Measurements from ENCODE around the gene ATXN1. TPM values are rescaled to one million over a fixed set of nuclear protein-coding genes. Genes with fewer than 3 reads are reported as not detected.
"Not testable (repeated sequence)": the region's sequence is repeated elsewhere in the genome, so short reads cannot be mapped to it uniquely, and the experiment has no call there.

The ATXN1 gene
- total RNA-seq, 2 donors from 2014 or later: 21.6 to 25.4 TPM

GRCh38 chr6:16705081-16705993, 55.9 kb downstream of the ATXN1 start:
- Mint-ChIP-seq H3K9me3 (no peaks in the 10 kb centered on the region), H3K36me3 (peaks cover 6 to 11% of the 10 kb centered on the region in 2 donors), H3K27ac (peak overlapping the region; percentile 26 to 66)
- DNase-seq (ENCODE audit: low spot score in 2 of 2) (no peak), ATAC-seq (no peak)

DNA sequence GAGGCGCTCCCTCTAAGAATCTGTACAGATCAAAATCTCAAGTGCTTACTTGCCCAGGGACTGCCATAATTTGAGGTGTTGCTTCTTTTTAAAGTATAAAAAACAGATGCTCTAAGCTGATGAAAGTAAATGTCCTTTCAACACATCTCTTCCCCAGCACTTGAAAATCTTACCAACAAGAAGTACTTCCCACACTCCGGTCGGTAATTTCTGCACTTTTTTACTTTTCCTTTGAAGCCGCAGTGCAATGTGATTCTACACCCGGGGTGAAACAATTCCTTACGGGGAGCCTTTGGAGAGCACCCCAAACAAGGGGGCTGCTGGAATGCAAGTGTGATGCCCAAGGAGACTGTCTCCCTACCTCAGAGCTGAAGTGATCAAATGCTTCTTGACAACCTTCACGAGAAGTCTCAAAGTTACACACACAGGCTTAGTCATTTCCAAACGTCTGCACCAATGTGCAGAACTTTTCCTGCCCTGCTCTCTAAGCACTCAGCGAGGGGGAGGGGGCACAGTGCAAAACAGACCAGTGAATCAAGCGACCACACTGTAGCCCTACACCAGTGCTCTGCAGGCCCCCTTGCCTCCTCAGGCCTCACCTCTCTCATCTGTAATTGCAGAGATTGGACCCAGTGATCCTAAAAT, 56.7 kb downstream of the ATXN1 start:
- peak; percentile 85 to 91 for ATAC-seq
- peak in 1 of 2 donors; percentile 61 for DNase-seq (ENCODE audit: low spot score in 2 of 2)
- Mint-ChIP-seq H3K9me3 (no peaks in the 10 kb centered on the region), H3K36me3 (peaks cover 6 to 11% of the 10 kb centered on the region in 2 donors), H3K27ac (peak overlapping the region; percentile 37 to 66)

DNA sequence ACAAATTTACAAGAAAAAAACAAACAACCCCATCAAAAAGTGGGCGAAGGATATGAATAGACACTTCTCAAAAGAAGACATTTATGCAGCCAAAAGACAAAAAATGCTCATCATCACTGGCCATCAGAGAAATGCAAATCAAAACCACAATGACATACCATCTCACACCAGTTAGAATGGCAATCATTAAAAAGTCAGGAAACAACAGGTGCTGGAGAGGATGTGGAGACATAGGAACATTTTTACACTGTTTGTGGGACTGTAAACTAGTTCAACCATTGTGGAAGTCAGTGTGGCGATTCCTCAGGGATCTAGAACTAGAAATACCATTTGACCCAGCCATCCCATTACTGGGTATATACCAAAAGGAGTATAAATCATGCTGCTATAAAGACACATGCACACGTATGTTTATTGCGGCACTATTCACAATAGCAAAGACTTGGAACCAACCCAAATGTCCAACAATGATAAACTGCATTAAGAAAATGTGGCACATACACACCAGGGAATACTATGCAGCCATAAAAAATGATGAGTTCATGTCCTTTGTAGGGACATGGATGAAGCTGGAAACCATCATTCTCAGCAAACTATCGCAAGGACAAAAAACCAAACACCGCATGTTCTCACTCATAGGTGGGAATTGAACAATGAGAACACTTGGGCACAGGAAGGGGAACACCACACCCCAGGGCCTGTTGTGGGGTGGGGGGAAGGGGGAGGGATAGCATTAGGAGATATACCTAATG, 58.5 kb downstream of the ATXN1 start:
- not testable (repeated sequence) for ATAC-seq; H3K9me3 Mint-ChIP-seq; H3K27ac Mint-ChIP-seq; DNase-seq (ENCODE audit: low spot score in 2 of 2)
- peaks cover 10 to 11% of the 10 kb centered on the region in 2 donors for H3K36me3 Mint-ChIP-seq

GRCh38 chr6:16700916-16701234, 60.4 kb downstream of the ATXN1 start:
- ATAC-seq (peak; percentile 2 to 3), DNase-seq (ENCODE audit: low spot score in 2 of 2) (no peak)
- Mint-ChIP-seq H3K27ac (peak overlapping the region; percentile 63 to 85), H3K9me3 (no peaks in the 10 kb centered on the region), H3K36me3 (peaks cover 5 to 11% of the 10 kb centered on the region in 2 donors)

GRCh38 chr6:16700202-16700915, 60.9 kb downstream of the ATXN1 start:
- DNase-seq (ENCODE audit: low spot score in 2 of 2) (no peak), ATAC-seq (peak; percentile 19 to 46)
- Mint-ChIP-seq H3K27ac (peak overlapping the region; percentile 63 to 85), H3K9me3 (no peaks in the 10 kb centered on the region), H3K36me3 (peaks cover 0 to 11% of the 10 kb centered on the region in 2 donors)

DNA sequence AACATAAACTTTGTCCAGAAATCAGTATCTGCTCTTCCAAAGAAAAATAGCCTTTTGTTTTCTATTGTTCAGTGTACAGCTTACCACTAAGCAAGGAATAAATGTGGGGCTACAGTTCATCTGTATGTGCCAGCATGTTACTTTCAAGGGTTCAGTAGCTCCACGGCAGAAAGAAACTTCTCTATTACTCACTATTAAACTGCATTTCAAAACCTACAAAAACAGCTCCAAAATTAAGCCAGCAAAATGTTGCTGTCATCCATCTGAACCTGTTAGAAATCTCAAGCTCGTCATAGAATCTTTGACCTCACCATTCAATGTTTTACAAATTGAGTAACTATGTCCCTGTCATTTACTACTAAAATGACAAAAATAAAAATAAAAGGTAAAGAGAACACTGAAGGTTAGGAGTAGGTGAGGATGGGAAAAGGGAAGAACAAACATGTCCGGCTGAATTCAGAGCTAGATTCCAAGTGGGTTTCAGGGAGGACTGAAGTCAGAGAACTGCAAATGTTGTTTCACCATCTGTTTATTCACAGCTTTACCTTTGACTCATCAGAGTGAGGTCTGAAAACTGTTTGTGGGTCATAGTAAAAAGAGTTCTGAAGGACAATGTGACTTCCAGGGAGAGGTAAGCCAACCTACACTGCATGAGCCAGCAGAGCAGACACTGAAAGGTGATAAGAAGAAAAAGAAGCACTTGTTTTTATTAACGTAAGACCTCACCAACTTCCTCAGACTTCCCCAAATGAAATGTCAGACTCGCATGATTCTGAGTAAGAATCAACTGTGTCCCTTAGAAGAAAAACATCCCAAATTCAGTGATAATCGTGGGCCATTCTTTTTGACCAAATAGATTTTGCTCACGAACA, 62.0 kb downstream of the ATXN1 start:
- Mint-ChIP-seq H3K27ac (peak overlapping the region; percentile 85 to 93), H3K9me3 (peaks cover 0 to 3% of the 10 kb centered on the region in 2 donors), H3K36me3 (peaks cover 4 to 16% of the 10 kb centered on the region in 2 donors)
- ATAC-seq (peak; percentile 62 to 72), DNase-seq (ENCODE audit: low spot score in 2 of 2) (no peak)

- no peak for DNase-seq (ENCODE audit: low spot score in 2 of 2)
- peak in 1 of 2 donors; percentile 4 for ATAC-seq
- H3K36me3 Mint-ChIP-seq: peaks cover 4 to 16% of the 10 kb centered on the region in 2 donors
- peaks cover 0 to 3% of the 10 kb centered on the region in 2 donors for H3K9me3 Mint-ChIP-seq
- H3K27ac Mint-ChIP-seq: peak overlapping the region; percentile 14 to 96
Observed at GRCh38 chr6:16698162-16698533, 63.1 kb downstream of the ATXN1 start.

GRCh38 chr6:16697437-16698161, 63.7 kb downstream of the ATXN1 start:
- peaks cover 4 to 16% of the 10 kb centered on the region in 2 donors for H3K36me3 Mint-ChIP-seq
- ATAC-seq (no peak), DNase-seq (ENCODE audit: low spot score in 2 of 2) (no peak)
- H3K9me3 Mint-ChIP-seq: peaks cover 0 to 3% of the 10 kb centered on the region in 2 donors
- H3K27ac Mint-ChIP-seq: peak overlapping the region; percentile 14 to 96

DNA sequence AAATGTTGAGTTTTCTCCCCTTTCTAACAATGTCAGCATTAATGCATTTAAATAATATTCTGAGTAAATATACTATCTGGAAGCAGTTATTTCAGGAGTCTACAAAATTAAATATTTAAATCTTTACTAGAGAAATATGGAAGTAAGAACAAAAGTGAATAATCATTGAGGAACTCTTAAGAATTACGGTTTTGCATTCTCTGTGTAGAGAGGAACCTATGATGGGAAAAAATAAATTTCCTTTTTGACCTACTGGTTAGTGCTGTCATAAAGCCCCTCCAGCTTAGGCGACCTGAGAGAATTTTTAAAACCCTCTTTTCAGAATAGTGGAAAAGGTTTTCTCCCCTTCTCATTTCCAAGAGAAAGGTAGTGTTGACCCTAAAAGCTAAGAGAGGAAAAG, 64.8 kb downstream of the ATXN1 start:
- peaks cover 4 to 16% of the 10 kb centered on the region in 2 donors for H3K36me3 Mint-ChIP-seq
- DNase-seq (ENCODE audit: low spot score in 2 of 2): no peak
- no peak overlapping the region for H3K27ac Mint-ChIP-seq
- ATAC-seq: no peak
- peaks cover 0 to 3% of the 10 kb centered on the region in 2 donors for H3K9me3 Mint-ChIP-seq

- H3K27ac Mint-ChIP-seq: peak overlapping the region; percentile 46 to 83
- peaks cover 0 to 3% of the 10 kb centered on the region in 2 donors for H3K9me3 Mint-ChIP-seq
- DNase-seq (ENCODE audit: low spot score in 2 of 2): no peak
Observed at GRCh38 chr6:16694781-16695578, 66.3 kb downstream of the ATXN1 start.

DNA sequence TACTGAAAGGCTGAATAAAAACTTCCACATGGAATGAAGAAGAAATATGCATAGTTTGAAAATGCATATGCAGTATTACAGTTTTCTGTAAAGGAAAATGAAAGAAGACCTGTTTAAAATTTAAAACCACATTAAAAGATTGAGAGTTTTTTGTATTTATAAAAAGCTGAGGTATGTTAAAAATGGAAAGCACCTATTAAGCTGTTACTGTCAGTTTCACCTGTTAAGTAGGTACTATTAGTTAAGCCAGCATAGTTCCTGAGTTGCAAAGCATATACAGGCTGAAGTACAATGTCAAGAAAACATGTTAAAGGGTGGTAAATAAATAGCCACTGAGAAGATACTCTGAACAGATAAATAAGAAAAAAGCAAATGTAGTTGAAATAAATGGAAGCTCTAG, 69.9 kb downstream of the ATXN1 start:
- H3K27ac Mint-ChIP-seq: peak overlapping the region; percentile 80 to 94
- DNase-seq (ENCODE audit: low spot score in 2 of 2) (no peak), ATAC-seq (no peak)
- peaks cover 4 to 5% of the 10 kb centered on the region in 2 donors for H3K36me3 Mint-ChIP-seq
- peaks cover 0 to 3% of the 10 kb centered on the region in 2 donors for H3K9me3 Mint-ChIP-seq

More at GRCh38 chr6:16694781-16695578, 66.3 kb downstream of the ATXN1 start:
- peak; percentile 70 to 71 for ATAC-seq
- peaks cover 4 to 10% of the 10 kb centered on the region in 2 donors for H3K36me3 Mint-ChIP-seq

- Mint-ChIP-seq H3K27ac (peak overlapping the region; percentile 80), H3K36me3 (peaks cover 4 to 5% of the 10 kb centered on the region in 2 donors), H3K9me3 (peaks cover 0 to 3% of the 10 kb centered on the region in 2 donors)
- ATAC-seq (peak; percentile 82 to 84), DNase-seq (ENCODE audit: low spot score in 2 of 2) (peak in 1 of 2 donors; percentile 67)
Observed at GRCh38 chr6:16690608-16691142, 70.6 kb downstream of the ATXN1 start.

DNA sequence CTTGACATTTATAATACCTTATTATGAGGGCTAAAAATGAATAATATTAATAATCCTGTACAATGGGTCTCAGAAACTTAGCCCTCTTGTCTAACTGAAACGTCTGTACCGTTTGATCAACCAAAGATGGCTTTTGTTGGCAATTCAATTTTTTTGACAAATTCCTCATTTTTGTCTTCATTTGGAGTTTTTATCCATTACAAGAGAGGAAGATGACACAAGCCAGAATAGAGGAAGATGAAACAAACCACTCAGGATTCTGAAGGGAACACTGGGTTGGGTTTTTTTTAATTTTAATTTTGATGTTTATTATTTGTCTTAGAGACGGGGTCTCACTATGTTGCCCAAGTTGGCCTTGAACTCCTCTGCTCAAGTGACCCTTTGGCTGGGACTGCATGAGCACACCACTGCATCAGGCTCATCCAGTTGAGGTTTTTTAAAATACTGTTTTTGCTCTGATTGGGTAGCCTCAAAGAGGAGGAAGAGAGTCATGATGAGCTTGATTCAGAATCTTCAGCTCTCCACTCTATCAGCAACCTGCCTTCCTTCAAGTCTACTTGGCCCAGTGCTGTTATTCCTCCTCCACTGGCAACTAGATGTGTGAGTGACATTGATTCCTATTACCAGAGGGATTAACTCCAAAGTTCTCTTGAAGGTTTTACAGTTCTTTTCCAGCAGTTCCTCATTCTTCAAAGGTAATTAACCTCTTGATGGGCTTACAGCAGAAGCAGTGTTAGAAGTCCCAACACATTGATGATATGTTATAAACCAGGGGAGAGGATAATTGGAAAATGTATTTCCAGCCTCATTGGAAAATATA, 71.3 kb downstream of the ATXN1 start:
- Mint-ChIP-seq H3K36me3 (peaks cover 4 to 5% of the 10 kb centered on the region in 2 donors), H3K9me3 (peaks cover 0 to 3% of the 10 kb centered on the region in 2 donors), H3K27ac (peak overlapping the region; percentile 80)
- DNase-seq (ENCODE audit: low spot score in 2 of 2) (no peak), ATAC-seq (peak; percentile 9 to 12)
